Measurements from ENCODE around the gene IMPA2.
"Not testable (repeated sequence)": the region's sequence is repeated elsewhere in the genome, so short reads cannot be mapped to it uniquely, and the experiment has no call there.

Gene IMPA2

DNA sequence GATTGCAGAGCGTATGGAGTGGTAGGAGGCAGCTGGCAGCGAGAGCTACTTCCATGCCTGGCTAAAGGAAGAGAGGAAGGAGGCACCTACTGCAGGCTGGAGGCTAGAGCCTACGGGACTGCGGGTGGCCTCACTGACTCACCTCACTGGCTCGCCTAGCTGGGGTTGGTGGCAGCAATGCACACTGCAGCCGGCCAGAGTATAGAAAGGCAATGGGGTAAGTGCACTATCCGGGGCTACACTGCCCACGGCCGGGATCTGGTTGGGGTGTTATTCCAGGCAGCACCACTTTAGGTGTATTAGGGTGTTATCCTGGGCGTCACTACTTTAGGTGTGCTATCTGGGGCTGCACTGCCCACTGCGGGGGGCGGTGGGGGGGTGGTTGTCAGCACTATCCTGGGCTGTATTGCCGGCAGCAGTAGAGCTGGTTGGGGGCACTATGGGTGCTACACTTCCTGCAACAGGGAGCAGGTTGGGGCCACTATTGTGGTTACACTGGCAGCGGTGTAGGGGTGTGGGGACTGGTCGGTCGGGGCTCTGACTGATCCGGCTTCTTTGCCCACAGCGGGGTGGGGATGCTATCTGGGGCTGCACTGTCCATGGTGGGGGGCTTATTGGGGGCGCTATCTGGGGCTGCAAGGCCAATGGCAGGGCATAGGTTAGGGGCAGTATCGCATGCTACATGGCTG lies 79.0 kb downstream of the IMPA2 start:
- DNase-seq (ENCODE audit: insufficient read length) = no peak
- FAIRE-seq = no peak
- TF ChIP-seq POLR2A (IDR thresholded peaks at IDR 0.05; ENCODE audit: low read depth, low read length) (no peak), TAF1 (IDR thresholded peaks at IDR 0.05; ENCODE audit: borderline replicate concordance, low read depth, low read length) (no peak), POLR2AphosphoS5 (IDR thresholded peaks at IDR 0.05; ENCODE audit: low read depth, low read length) (no peak)

DNA sequence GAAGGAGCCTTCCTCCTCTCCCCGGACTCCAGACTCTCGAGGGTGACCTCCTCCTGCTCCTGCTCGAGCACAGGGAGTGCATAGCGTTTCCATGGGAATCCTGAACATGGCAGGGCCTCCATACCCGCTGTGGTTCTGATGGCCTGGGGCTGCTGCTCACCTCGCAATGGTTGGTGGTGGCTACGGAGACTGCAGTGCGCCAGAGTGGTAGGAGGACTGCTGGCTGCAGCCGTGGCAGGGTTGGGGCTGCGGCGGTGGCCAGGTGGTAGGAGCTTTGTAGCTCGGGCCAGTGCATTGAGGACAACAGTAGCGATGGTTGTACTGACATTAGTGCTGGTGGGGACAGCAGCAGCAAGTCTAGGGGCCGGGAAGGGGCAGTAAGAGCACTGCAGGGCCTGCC lies 80.4 kb downstream of the IMPA2 start:
- no peak for TF ChIP-seq POLR2A (IDR thresholded peaks at IDR 0.05; ENCODE audit: low read depth, low read length)
- TF ChIP-seq TAF1 (IDR thresholded peaks at IDR 0.05; ENCODE audit: borderline replicate concordance, low read depth, low read length) = no peak
- no peak for TF ChIP-seq POLR2AphosphoS5 (IDR thresholded peaks at IDR 0.05; ENCODE audit: low read depth, low read length)
- DNase-seq (ENCODE audit: insufficient read length) (no peak), FAIRE-seq (no peak)

DNA sequence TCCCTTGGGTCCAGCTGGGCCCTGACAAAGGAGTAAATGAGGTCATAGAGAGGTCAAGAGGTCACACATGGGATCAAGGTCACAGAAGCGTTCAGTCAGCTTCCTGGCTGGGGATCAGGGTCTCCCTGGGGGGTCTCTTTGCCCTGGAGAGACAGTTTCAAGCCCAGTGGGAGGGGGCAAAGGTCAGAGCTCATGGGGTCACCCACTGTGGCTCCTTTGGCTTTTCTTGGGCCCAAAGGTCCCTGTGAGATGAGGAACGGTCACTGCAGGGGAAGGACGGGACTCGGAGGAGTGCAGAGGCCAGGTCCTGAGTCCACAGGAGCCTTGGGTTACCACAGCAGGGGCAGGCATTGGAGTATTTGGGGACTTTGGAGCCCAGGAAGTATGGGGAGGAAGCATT lies 81.7 kb downstream of the IMPA2 start:
- DNase-seq (ENCODE audit: insufficient read length) = no peak
- TF ChIP-seq POLR2AphosphoS5 (IDR thresholded peaks at IDR 0.05; ENCODE audit: low read depth, low read length) (no peak), POLR2A (IDR thresholded peaks at IDR 0.05; ENCODE audit: low read depth, low read length) (no peak), TAF1 (IDR thresholded peaks at IDR 0.05; ENCODE audit: borderline replicate concordance, low read depth, low read length) (no peak)
- FAIRE-seq = no peak

DNA sequence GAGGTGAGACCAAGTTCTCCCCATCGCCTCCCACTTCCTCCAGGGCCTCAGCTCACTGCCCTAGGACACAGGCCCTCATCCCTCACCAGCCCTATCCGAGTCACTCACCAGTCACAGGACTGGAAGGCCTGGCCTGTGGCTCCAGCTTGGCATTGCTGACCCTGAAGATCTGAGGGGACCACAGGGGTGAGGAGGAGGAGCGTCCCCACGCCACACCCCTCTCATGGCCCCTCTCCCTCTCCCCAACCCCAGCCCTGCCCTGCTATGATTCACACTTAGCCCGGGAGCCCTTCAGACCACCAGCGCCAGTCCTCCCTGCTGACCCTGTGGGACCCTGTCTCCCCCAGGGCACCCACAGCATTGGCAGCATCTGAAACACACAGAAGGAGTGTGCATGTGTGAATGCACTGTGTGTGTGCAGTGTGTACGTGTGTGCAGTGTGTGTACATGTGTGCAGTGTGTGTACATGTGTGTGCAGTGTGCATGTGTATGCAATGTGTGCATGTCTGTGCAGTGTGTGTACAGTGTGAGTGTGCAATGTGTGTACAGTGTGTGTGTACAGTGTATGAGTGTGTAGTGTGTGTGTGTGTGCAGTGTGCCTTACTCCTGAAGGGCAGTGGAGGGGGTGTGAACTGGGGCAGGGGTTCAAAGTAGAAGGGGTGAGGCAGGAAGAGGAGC lies 82.9 kb downstream of the IMPA2 start:
- FAIRE-seq (no peak), DNase-seq (ENCODE audit: insufficient read length) (no peak)
- TF ChIP-seq POLR2A (IDR thresholded peaks at IDR 0.05; ENCODE audit: low read depth, low read length) (no peak), POLR2AphosphoS5 (IDR thresholded peaks at IDR 0.05; ENCODE audit: low read depth, low read length) (no peak), TAF1 (IDR thresholded peaks at IDR 0.05; ENCODE audit: borderline replicate concordance, low read depth, low read length) (no peak)

DNA sequence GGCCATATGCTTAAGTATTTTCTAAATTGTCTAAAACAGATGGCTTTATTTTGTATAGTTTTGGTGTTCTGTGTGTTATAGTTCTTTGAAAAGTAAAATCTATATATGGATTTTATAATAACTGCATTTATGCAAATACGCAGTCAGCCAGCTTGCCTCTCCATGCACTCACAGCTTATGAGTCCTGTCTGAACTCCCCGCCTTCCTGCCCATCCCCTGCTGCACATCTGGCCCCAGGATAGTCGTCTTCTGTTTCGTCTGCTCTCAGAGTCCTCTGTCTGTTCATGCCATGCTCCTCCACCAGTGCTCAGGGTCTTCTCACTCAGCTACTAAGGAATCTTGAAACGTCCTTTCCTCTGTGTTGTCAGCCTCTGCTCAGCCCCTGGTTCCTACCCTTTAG lies 84.1 kb downstream of the IMPA2 start:
- no peak for DNase-seq (ENCODE audit: insufficient read length)
- no peak for FAIRE-seq
- TF ChIP-seq TAF1 (IDR thresholded peaks at IDR 0.05; ENCODE audit: borderline replicate concordance, low read depth, low read length) = no peak
- TF ChIP-seq POLR2AphosphoS5 (IDR thresholded peaks at IDR 0.05; ENCODE audit: low read depth, low read length) = no peak
- TF ChIP-seq POLR2A (IDR thresholded peaks at IDR 0.05; ENCODE audit: low read depth, low read length) = no peak

DNA sequence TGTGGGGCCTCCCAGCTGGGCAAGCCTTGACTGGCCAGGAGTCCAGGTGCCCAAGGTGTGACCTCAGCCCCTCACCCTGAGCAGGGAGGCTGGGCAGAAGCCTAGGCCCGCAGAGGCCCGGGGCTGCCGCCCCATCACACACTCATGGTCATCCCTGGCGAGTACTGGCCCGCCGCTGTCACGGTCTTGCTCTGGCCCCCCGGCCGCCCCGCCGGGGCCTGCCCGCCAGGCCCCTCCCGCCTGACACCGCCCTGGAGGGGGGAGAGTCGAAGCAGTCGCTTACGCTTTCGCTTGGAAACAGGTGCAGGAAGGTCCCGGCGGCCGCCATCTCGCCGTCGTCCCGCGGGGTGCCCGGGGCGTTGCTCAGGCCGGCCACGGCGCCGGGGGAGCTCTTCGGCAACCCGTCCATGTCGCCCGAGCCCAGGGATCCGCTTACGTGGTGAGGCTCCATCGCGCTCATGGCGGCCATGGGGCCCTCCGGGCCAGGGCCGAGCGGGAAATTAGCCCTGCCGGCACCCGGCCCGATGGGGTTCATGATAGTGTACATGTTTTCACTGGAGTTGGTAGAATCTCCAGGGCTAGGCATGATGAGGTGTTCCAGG lies 85.7 kb downstream of the IMPA2 start:
- no peak for FAIRE-seq
- TF ChIP-seq POLR2A (IDR thresholded peaks at IDR 0.05; ENCODE audit: low read depth, low read length) (no peak), TAF1 (IDR thresholded peaks at IDR 0.05; ENCODE audit: borderline replicate concordance, low read depth, low read length) (no peak), POLR2AphosphoS5 (IDR thresholded peaks at IDR 0.05; ENCODE audit: low read depth, low read length) (no peak)

DNA sequence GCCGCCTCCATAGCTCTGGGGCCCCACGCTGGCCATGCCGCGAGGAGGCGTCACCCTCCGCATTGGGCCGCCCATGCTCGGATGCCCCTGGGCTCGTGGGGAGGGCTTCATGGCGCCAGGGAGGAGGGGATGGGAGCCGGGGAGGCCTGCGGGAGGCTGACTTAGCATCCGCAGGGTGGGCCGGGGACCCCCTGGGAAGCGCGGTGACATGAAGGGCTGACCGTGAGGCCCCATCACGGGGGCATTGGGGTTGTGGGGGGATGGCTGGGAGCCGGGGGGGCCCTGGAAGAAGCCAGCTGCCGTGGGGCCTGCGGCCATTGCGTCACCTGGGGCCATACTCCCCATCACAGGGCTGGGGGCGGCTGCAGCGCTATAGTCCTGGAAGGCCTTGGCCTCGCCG lies 86.4 kb downstream of the IMPA2 start:
- DNase-seq (ENCODE audit: insufficient read length) = no peak
- FAIRE-seq = no peak
- no peak for TF ChIP-seq TAF1 (IDR thresholded peaks at IDR 0.05; ENCODE audit: borderline replicate concordance, low read depth, low read length)
- no peak for TF ChIP-seq POLR2AphosphoS5 (IDR thresholded peaks at IDR 0.05; ENCODE audit: low read depth, low read length)
- TF ChIP-seq POLR2A (IDR thresholded peaks at IDR 0.05; ENCODE audit: low read depth, low read length) = no peak

More for the DNA sequence above, 85.7 kb downstream of the IMPA2 start:
- no peak for DNase-seq (ENCODE audit: insufficient read length)

DNA sequence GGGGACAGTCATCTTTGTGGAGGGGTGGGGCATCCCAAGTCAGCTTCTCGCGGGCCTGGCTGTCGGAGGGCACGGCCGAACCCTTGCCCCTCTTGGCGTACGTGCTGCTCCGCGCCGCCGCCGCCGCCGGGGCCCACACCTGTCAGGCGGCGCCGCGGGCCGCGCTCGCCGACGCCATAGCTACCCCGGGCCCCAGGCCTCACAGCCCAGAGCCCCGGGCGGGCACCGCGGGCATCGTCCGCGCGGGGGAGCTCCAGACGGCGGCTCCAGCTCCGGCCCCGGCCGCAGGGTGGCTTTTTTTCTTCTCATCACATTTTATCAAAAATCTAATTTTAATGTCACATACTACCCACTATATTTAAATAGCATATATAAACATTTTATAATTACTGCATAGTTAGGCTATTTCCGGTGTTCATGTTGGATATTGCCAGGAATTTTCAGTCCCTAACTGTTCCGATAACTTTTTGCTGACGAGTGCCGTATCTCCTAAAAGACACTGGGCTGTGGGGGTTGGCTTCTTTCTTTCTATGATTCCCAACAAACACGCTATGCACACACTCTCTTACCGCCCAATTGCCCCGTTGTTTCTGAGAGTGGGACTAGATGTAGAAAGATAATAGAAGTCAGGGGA lies 87.1 kb downstream of the IMPA2 start:
- not testable (repeated sequence) for DNase-seq (ENCODE audit: insufficient read length); FAIRE-seq

DNA sequence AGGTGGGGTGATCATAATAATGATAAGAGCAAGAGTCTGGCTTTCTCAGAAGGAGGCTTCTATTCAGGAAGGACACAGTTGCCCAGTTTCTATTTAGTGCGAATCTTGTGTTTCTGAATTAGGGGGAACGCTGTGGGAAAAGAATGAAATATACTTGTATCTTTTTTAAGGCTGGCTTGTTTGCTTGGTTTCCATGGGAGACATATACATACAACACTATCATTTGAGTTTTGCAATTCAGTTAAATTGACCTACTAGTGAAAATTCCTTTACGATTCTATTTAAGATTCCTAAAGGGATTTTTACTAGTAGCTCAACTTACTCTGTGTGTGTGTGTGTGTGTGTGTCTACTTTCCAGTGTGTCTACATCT lies 87.6 kb downstream of the IMPA2 start:
- TF ChIP-seq POLR2AphosphoS5 (IDR thresholded peaks at IDR 0.05; ENCODE audit: low read depth, low read length) (no peak), TAF1 (IDR thresholded peaks at IDR 0.05; ENCODE audit: borderline replicate concordance, low read depth, low read length) (no peak), POLR2A (IDR thresholded peaks at IDR 0.05; ENCODE audit: low read depth, low read length) (no peak)
- no peak for DNase-seq (ENCODE audit: insufficient read length)
- FAIRE-seq = no peak

DNA sequence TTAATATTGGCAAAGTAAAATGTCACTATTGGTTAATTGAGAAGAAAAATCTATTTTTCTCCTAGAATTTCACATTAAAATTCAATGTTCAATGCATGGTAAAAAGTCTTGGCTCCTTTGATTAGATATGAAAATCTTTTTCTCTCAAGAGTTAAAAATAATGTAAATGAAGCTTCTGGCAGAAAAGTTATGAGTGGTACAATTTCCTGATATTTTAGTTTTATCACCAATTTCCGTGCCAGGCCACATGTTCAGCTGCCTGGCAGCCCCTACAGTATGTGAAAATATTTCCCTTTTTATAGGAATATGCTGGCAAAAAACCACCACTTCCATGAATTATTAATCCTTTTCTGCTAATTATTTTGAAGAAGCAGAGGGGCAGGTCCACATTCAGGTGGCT lies 89.8 kb downstream of the IMPA2 start:
- FAIRE-seq = peak; percentile 42
- DNase-seq (ENCODE audit: insufficient read length) = not testable (repeated sequence)

DNA sequence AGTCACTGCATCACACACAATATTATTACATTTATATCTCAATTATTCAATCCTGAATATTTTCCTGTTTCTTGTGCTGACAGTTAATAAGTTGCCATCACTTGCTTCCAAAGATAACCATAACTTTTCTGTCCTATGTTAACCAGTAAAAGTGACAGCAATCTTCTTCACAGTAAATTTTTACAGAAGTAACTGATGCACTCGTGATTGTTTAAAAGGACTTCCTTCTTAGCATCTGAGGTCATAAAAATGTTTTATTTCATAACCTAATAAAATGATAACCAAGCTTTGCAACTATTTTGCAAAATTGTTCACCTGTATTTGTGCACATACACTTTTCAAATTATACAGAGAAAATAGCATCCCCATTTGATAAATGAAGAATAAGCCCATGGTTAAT lies 91.7 kb downstream of the IMPA2 start:
- TF ChIP-seq POLR2AphosphoS5 (IDR thresholded peaks at IDR 0.05; ENCODE audit: low read depth, low read length) (no peak), POLR2A (IDR thresholded peaks at IDR 0.05; ENCODE audit: low read depth, low read length) (no peak), TAF1 (IDR thresholded peaks at IDR 0.05; ENCODE audit: borderline replicate concordance, low read depth, low read length) (no peak)
- DNase-seq (ENCODE audit: insufficient read length) (no peak), FAIRE-seq (no peak)

DNA sequence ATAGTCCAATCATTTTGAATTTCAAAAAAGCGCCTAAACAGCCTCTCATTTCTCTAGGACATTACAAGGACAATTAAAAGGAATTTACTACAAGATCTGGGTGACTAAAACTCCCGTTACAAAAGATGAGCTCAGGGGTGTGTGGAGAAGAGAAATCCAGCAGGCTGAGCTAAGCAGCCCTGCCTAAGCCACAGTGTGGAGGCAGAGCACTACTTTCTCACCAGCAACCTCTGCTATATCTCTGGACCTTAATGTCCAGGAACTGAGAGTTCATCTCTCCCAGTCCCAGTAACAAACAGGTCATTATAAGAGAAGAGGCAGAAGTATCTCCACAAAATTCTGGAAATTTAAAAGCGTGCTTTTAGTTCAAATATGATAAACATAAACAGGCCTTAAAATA lies 93.4 kb downstream of the IMPA2 start:
- TF ChIP-seq POLR2AphosphoS5 (IDR thresholded peaks at IDR 0.05; ENCODE audit: low read depth, low read length) = no peak
- no peak for TF ChIP-seq POLR2A (IDR thresholded peaks at IDR 0.05; ENCODE audit: low read depth, low read length)
- no peak for TF ChIP-seq TAF1 (IDR thresholded peaks at IDR 0.05; ENCODE audit: borderline replicate concordance, low read depth, low read length)
- DNase-seq (ENCODE audit: insufficient read length) (no peak), FAIRE-seq (no peak)

Data from GM12892 (cell line).